ENCODE results near the gene CDS1.

GRCh38 chr4:84666439-84666838, 83.5 kb downstream of the CDS1 start:
- TF ChIP-seq EP300 (IDR thresholded peaks at IDR 0.05) (no peak), POLR2A (IDR thresholded peaks at IDR 0.05) (no peak), CTCF (IDR thresholded peaks at IDR 0.05) (no peak)

All from stomach (tissue), 4 donors.